CD4-positive, alpha-beta T cell treated with Interleukin-4 for 1 hour (primary cell): ENCODE measurements around the gene REXO4.

Source experiments
- DNase-seq, 2 donors: peaks; one replicate each; pipeline ENCODE4 v3.0.0-alpha.2; 2020 to 2022

REXO4 gene

GRCh38 chr9:133448487-133448972 is 30.7 kb upstream of the REXO4 start:
- no peak for DNase-seq

DNA sequence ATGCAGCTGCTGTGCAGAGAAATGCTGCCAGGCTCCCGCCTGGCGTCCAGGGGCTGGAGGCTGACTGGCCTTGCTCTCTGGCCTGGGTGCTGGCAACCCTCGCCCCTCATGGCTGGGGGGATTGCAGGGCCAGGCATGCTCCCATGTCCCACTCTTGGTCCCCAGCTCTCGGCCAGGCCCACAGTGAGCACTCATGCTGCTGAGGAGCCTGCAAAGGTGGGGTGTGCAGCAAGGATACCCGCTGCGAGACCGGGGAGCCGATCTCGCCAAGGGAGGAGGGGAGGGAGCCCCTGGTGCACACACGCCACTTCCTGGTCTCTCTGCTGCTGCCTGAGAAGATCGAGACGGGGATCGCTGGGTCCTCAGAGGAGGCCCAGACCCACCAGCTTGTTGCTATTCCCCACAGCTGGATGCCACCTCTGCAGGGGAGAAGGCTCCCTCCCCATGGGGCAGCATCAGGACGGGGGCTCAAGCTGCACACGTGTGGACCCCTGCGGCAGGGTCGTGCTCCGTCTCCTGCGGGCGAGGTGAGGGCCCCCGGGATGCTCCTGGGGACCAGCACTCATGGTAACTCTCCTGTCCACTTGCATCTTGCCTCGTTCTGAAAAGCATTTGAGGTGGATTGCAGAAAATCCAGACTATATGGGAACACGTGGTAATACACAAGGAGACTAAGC is 27.6 kb upstream of the REXO4 start:
- no peak for DNase-seq

GRCh38 chr9:133443982-133444381 is 26.2 kb upstream of the REXO4 start:
- DNase-seq: no peak

- no peak for DNase-seq
Measured at GRCh38 chr9:133443248-133443647, 25.4 kb upstream of the REXO4 start.

- no peak for DNase-seq
Measured at GRCh38 chr9:133441571-133441970, 23.8 kb upstream of the REXO4 start.

- peak in 1 of 2 donors; percentile 75 for DNase-seq
Measured at GRCh38 chr9:133440874-133441273, 23.1 kb upstream of the REXO4 start.

- no peak for DNase-seq
Measured at GRCh38 chr9:133439337-133439736, 21.5 kb upstream of the REXO4 start.

DNA sequence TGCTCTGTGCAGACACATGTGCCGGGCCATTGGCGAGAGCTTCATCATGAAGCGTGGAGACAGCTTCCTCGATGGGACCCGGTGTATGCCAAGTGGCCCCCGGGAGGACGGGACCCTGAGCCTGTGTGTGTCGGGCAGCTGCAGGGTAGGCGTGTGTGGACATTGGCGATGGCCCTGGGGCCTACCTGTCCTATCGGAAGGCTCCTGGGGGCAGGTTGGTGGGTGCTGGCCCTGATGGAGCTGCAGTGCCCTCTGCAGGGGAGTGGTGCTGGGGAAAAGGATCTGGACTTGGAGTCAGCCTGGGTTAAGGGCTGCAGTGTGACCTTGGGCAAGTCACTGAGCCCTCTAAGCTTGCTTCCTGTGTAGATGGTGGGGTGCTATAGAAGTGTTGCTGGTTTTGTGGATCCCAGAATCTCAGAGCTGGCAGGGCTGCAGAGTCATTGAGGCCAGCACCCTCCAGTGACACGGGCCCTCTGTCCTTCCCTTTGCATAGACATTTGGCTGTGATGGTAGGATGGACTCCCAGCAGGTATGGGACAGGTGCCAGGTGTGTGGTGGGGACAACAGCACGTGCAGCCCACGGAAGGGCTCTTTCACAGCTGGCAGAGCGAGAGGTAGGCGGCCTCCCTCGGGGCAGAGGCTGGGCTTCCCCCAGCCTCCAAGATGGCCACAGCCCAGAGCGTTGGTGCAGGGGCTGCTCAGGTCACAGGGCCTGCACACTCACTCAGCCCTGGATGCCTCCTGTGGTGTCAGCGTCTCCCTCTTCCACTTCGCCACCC is 20.1 kb upstream of the REXO4 start:
- DNase-seq: no peak

DNA sequence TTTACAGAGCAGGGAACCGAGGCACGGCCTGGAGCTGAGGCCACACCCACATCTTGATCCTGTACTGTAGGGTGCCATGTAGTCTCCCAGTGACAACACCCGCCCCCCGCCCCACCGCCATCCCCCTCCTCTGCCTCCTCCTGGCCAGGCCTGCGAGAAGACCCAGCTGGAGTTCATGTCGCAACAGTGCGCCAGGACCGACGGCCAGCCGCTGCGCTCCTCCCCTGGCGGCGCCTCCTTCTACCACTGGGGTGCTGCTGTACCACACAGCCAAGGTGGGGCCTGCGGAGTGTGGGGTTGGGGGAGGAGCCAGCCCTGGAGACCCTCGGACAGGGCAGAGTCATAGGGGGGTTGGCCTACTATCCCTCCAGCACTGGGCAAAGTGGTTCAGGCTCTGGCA is 18.9 kb upstream of the REXO4 start:
- DNase-seq: no peak

DNA sequence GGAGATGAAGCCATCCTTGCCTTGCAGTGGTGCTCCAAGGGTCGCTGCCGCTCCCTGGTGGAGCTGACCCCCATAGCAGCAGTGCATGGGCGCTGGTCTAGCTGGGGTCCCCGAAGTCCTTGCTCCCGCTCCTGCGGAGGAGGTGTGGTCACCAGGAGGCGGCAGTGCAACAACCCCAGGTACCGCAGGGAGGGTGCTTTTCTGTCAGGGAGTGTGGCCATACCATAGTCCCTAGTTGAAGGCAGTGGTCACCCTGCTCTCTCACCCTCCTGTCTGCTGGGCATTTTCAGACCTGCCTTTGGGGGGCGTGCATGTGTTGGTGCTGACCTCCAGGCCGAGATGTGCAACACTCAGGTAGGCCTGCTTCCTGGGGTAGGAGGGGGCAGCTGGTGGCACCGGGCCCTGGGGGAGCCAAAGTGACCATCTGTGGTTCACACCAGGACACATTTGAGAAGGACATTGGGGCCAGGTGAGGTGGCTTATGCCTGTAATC is 15.6 kb upstream of the REXO4 start:
- no peak for DNase-seq

GRCh38 chr9:133430244-133430643 is 12.4 kb upstream of the REXO4 start:
- no peak for DNase-seq

GRCh38 chr9:133429641-133430161 is 11.9 kb upstream of the REXO4 start:
- no peak for DNase-seq

DNA sequence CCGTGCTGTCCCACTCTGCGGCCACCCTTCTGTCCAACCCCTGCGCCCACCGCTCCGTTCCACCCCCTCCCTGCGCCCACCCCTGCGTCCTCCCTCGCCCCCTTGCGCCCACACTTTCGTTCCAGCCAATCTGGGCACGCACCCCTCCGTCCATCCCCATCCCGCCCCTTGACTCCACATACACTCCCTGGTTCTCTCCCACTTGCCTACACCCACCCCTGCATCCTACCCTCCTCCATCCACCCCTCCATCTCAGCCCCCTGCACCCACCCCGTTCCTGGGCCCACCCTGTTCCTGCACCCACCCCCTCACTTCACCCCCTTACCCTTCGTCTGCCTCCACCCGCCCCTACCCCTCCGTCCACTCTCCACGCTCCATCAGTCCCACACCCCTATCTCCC is 11.4 kb upstream of the REXO4 start:
- DNase-seq: no peak

DNA sequence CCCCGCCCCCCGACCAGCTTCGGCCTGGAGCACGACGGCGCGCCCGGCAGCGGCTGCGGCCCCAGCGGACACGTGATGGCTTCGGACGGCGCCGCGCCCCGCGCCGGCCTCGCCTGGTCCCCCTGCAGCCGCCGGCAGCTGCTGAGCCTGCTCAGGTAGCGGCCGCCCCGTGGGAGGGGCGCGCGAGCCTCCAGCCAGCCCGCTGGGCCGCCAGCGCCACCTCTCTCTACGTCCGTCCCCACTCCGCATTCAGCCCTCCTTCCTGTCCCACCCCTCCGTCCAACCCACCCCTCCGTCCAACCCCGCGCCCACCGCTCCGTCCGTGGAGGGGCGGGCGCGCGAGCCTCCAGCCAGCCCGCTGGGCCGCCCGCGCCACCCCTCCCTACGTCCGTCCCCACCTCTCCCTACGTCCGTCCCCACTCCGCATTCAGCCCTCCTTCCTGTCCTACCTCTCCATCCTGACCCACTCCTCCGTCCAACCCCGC is 10.8 kb upstream of the REXO4 start:
- no peak for DNase-seq

DNA sequence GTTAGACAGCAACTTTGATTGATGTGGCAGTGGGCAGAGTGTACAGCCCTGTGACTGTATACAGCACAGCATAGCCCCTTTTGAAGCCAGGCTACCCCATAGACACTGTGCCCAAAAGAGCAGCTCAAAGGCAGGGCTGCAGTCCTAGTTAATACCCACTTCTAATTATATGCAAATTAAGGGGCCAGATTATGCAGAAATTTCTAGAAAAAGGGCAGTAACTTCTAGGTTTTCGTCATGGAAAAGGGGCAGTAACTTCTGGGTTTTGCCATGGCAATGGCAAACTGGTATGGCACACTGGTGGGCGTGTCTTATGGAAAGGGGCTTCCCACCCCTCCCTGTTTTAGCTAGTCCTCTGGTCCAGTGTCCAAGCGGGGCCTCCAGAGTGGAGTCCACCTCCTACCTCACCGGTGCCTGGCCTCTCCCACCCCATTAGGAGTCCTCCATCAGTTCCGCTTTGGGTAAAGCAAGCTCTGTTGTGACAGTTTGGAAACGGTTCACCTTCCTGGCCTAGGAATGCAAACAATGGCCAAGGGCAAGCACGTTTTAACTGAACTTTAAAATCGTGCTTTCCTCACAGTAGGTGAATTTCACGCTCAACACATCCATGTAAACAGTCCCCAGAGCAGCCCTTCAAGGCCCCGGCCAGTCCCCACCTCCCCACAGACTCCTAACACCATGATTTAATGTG is 10.0 kb upstream of the REXO4 start:
- DNase-seq: no peak

DNA sequence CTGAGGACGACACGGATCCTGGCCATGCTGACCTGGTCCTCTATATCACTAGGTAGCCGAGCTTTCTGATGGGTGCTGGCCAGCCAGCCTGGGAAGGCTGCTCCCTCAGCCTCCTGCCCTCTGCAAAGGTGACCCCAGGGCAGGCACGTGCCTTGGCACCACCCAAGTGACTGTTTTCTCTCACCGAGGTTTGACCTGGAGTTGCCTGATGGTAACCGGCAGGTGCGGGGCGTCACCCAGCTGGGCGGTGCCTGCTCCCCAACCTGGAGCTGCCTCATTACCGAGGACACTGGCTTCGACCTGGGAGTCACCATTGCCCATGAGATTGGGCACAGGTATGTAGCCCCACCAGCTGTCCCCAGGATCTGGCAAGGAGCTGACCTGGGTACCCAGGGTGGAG is 8.2 kb upstream of the REXO4 start:
- no peak for DNase-seq

DNA sequence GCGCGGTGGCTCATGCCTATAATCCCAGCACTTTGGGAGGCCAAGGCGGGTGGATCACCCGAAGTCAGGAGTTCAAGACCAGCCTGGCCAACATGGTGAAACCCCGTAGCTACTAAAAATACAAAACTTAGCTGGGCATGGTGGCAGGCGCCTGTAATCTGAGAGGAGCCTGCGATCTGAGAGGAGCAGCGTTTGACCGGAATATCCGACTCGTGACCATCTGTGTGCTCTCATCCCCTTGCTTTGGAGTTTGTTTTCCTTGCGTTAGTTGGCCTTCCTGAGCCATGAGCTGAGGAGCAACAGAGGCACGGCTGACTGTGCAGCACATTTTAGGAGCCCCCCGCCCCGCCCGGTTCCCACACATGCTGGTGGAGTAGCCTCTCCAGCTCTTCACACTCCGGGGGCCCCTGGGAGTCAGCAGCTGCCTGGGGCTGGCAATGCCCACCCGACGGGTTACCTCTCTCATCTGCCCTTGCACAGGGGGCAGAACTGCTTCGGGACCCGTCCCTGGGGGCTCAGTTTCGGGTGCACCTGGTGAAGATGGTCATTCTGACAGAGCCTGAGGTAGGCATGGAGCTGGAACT is 7.3 kb upstream of the REXO4 start:
- no peak for DNase-seq

DNA sequence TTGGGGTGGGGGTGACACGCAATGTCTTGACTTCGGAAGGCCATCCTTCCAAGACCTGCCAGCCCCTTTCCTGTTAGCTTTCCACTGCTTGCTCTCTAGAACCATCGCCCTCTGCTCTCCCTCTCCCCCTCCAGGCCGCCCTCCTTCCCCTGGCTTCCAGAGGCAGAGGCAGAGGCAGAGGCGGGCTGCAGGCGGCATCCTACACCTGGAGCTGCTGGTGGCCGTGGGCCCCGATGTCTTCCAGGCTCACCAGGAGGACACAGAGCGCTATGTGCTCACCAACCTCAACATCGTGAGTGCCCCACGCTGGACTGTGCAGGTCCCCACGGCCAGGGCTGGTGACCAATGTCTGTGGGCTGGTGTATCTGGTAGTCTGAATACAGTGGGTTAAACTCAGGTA is 6.4 kb upstream of the REXO4 start:
- no peak for DNase-seq

DNA sequence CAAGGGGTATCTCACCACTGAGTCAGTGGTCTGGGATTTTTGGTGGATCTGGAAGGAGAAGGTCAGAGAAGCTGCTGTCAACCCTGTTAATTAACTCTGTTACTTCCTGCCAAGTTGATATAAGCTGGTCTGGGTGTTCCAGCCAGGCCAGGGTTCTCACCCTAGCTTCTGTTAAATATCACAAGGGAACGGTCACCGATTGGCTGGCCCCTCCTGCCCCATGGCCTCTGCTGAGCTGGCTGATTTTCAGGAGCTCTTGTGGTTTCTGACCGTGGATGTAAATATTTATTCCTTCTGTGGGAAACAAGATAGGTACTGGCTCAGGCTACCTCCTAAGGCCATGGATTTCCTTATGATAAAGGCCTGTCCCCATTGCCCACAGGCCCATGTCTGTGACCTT is 5.4 kb upstream of the REXO4 start:
- DNase-seq: no peak

DNA sequence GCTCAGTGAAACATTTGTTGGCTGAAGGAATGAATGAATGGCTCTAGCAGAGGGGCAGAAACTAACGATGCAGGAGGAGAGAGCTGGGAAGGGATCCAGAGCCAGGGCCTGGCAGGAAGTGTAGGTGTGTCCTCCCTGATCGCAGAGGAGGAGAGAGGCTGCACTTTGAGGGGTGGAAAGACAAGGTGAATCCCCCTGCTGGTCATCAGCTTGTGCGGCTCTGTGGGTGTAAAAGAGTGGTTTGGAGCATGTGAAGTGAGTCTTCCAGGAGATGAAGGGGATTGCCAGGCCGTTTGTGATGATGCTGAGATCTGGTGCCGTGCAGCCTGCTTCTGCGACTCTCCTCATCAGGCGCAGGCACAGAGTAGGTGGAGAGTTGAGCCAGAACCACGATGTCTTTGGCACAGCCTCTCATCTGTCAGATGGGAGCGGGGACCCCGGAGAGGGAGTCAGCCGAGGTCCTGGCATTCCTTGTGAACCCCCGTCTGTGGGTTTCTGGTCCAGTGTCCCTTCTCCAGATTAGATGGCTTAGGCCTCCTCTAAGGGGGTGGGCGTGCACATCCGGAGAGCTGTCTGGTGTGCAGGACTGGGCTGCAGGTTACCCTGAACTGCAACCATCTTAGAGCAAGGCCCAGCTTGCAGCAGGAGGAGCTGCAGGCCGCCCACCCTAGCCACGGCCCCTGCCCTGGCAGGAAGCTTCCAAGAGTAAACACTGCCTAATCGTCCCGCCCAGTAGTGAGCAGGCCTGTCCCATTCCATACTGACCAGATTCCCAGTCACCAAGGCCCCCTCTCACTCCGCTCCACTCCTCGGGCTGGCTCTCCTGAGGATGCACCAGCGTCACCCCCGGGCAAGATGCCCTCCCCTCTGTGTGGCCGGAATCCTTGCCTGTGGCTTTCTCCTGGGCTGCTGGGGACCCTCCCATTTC is 4.1 kb upstream of the REXO4 start, which contains the start of gene ADAMTS13:
Gene ADAMTS13, plus strand, starts transcription at position 753 of the 928 bp plus-strand sequence. Its CDS starts 77 bp downstream, at position 830.
- peak in 1 of 2 donors; percentile 26 for DNase-seq

- DNase-seq: peak; percentile 48 to 66
Measured at GRCh38 chr9:133420392-133420827, 2.6 kb upstream of the REXO4 start.
